ENCODE results near the gene NLRC5.

NLRC5 gene

GRCh38 chr16:57016831-57017230 is 27.5 kb downstream of the NLRC5 start:
- no peak for TF ChIP-seq REST (IDR thresholded peaks at IDR 0.05; ENCODE audit: insufficient read depth in 1 of 2, low read depth in 2 of 2, low read length in 2 of 2)
- TF ChIP-seq TAF1 (IDR thresholded peaks at IDR 0.05; ENCODE audit: borderline replicate concordance, insufficient read depth, low read length) = no peak
- no peak for TF ChIP-seq FOXP2 (optimal IDR thresholded peaks at IDR 0.05; ENCODE audit: borderline replicate concordance, extremely low read depth, extremely low read length, insufficient read depth)
- TF ChIP-seq SIN3A (IDR thresholded peaks at IDR 0.05; ENCODE audit: borderline replicate concordance, insufficient read depth, low read length) = no peak
- no peak for TF ChIP-seq POLR2AphosphoS5 (IDR thresholded peaks at IDR 0.05; ENCODE audit: low read depth, low read length)

GRCh38 chr16:57017251-57017650 is 27.9 kb downstream of the NLRC5 start:
- TF ChIP-seq FOXP2 (optimal IDR thresholded peaks at IDR 0.05; ENCODE audit: borderline replicate concordance, extremely low read depth, extremely low read length, insufficient read depth) (no peak), SIN3A (IDR thresholded peaks at IDR 0.05; ENCODE audit: borderline replicate concordance, insufficient read depth, low read length) (no peak), POLR2AphosphoS5 (IDR thresholded peaks at IDR 0.05; ENCODE audit: low read depth, low read length) (no peak), REST (IDR thresholded peaks at IDR 0.05; ENCODE audit: insufficient read depth in 1 of 2, low read depth in 2 of 2, low read length in 2 of 2) (no peak), TAF1 (IDR thresholded peaks at IDR 0.05; ENCODE audit: borderline replicate concordance, insufficient read depth, low read length) (no peak)

GRCh38 chr16:57019746-57020145 is 30.4 kb downstream of the NLRC5 start:
- TF ChIP-seq TAF1 (IDR thresholded peaks at IDR 0.05; ENCODE audit: borderline replicate concordance, insufficient read depth, low read length) = no peak
- no peak for TF ChIP-seq POLR2AphosphoS5 (IDR thresholded peaks at IDR 0.05; ENCODE audit: low read depth, low read length)
- no peak for TF ChIP-seq SIN3A (IDR thresholded peaks at IDR 0.05; ENCODE audit: borderline replicate concordance, insufficient read depth, low read length)
- no peak for TF ChIP-seq FOXP2 (optimal IDR thresholded peaks at IDR 0.05; ENCODE audit: borderline replicate concordance, extremely low read depth, extremely low read length, insufficient read depth)

- no peak for TF ChIP-seq TAF1 (IDR thresholded peaks at IDR 0.05; ENCODE audit: borderline replicate concordance, insufficient read depth, low read length)
- no peak for TF ChIP-seq SIN3A (IDR thresholded peaks at IDR 0.05; ENCODE audit: borderline replicate concordance, insufficient read depth, low read length)
- no peak for TF ChIP-seq REST (IDR thresholded peaks at IDR 0.05; ENCODE audit: insufficient read depth in 1 of 2, low read depth in 2 of 2, low read length in 2 of 2)
- TF ChIP-seq POLR2AphosphoS5 (IDR thresholded peaks at IDR 0.05; ENCODE audit: low read depth, low read length) = no peak
- TF ChIP-seq FOXP2 (optimal IDR thresholded peaks at IDR 0.05; ENCODE audit: borderline replicate concordance, extremely low read depth, extremely low read length, insufficient read depth) = no peak
These were observed 31.3 kb downstream of the NLRC5 start for GRCh38 chr16:57020651-57021050.

GRCh38 chr16:57021757-57022156 is 32.4 kb downstream of the NLRC5 start:
- TF ChIP-seq TAF1 (IDR thresholded peaks at IDR 0.05; ENCODE audit: borderline replicate concordance, insufficient read depth, low read length) (no peak), FOXP2 (optimal IDR thresholded peaks at IDR 0.05; ENCODE audit: borderline replicate concordance, extremely low read depth, extremely low read length, insufficient read depth) (no peak), SIN3A (IDR thresholded peaks at IDR 0.05; ENCODE audit: borderline replicate concordance, insufficient read depth, low read length) (no peak), REST (IDR thresholded peaks at IDR 0.05; ENCODE audit: insufficient read depth in 1 of 2, low read depth in 2 of 2, low read length in 2 of 2) (no peak), POLR2AphosphoS5 (IDR thresholded peaks at IDR 0.05; ENCODE audit: low read depth, low read length) (no peak)
